GM06990 (cell line): ENCODE results near the gene UQCC2.

Source experiments
- DNase-seq: peaks from one replicate; pipeline ENCODE4 v3.0.0-alpha.2; 2011; ENCODE audit not compliant: insufficient read length; ENCODE audit errors: extremely low read depth
- H3K27me3 ChIP-seq: replicated peaks from 2 replicates; pipeline ENCODE4 v1.6.0; 2011; ENCODE audit warnings: low read length; ENCODE audit not compliant: control insufficient read depth, insufficient read depth
- H3K36me3 ChIP-seq: 2 replicates; pipeline ENCODE4 v1.5.1; 2011; ENCODE audit warnings: low read length; ENCODE audit not compliant: control insufficient read depth, insufficient read depth
- H3K4me3 ChIP-seq: replicated peaks from 2 replicates; pipeline ENCODE4 v1.5.1; 2011; ENCODE audit warnings: low read depth, mild to moderate bottlenecking, control low read depth, low read length
- CTCF ChIP-seq: IDR thresholded peaks from 2 replicates; pipeline ENCODE4 v1.5.1; 2011; ENCODE audit warnings: low read length, control low read depth, mild to moderate bottlenecking, inconsistent platforms; ENCODE audit not compliant: insufficient read depth, poor library complexity, severe bottlenecking

The UQCC2 gene

DNA sequence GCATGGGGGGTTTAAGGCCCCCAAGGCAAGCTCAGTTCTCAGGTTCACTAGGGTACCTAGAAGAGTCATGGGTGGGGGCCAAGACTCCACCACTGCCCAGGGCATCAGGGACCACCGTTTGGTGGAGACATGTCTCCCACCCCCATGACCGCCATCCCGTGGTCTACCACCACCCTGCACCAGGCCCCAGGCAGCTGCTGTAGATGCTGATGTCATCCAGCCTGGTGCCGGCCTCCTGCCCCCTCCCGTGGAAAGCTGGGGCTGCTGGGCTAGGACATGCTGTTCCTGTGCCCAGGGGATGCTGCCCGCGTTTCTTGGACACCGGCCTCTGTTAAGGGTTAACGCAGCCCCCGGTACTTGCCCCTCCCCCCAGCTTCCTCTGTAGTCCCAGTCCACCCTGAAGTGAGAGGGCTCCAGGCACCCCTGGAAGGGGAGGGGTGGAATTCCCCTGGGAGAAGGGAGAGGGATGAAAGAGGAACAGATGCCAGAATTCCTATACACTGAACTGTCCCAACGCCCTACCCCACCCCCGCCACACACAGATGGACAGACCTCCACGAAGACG is 34.6 kb upstream of the UQCC2 start:
- TF ChIP-seq CTCF: no peak
- no peaks in the 10 kb centered on the region for H3K36me3 ChIP-seq
- H3K4me3 ChIP-seq: no peak overlapping the region
- H3K27me3 ChIP-seq: no peaks in the 10 kb centered on the region; the same call in 1 of the 2 replicates
- DNase-seq: no peak

- Histone ChIP-seq H3K4me3 (no peak overlapping the region), H3K27me3 (no peaks in the 10 kb centered on the region; the same call in 1 of the 2 replicates), H3K36me3 (no peaks in the 10 kb centered on the region)
- no peak for TF ChIP-seq CTCF
- no peak for DNase-seq
Measured at GRCh38 chr6:33745548-33745947, 34.0 kb upstream of the UQCC2 start.

GRCh38 chr6:33744895-33745546 is 33.5 kb upstream of the UQCC2 start:
- DNase-seq: no peak
- no peak overlapping the region for H3K4me3 ChIP-seq
- no peak for TF ChIP-seq CTCF
- H3K27me3 ChIP-seq: no peaks in the 10 kb centered on the region; the same call in 1 of the 2 replicates
- H3K36me3 ChIP-seq: no peaks in the 10 kb centered on the region

GRCh38 chr6:33744001-33744848 is 32.7 kb upstream of the UQCC2 start:
- Histone ChIP-seq H3K27me3 (no peaks in the 10 kb centered on the region; the same call in 1 of the 2 replicates), H3K4me3 (no peak overlapping the region), H3K36me3 (no peaks in the 10 kb centered on the region)
- TF ChIP-seq CTCF: peak; percentile 91
- peak; percentile 31 for DNase-seq

- Histone ChIP-seq H3K4me3 (no peak overlapping the region), H3K36me3 (no peaks in the 10 kb centered on the region), H3K27me3 (no peaks in the 10 kb centered on the region; the same call in 1 of the 2 replicates)
- TF ChIP-seq CTCF: no peak
- no peak for DNase-seq
Measured at GRCh38 chr6:33742837-33743236, 31.3 kb upstream of the UQCC2 start.
